Pulmonary artery endothelial cell (primary cell): ENCODE data around the gene NAGLU. TPM values are rescaled to one million over a fixed set of nuclear protein-coding genes. Genes with fewer than 3 reads are reported as not detected.
"Not testable (repeated sequence)": the region's sequence is repeated elsewhere in the genome, so short reads cannot be mapped to it uniquely, and the experiment has no call there.

Source experiments
- DNase-seq: peaks from one replicate; pipeline ENCODE4 v3.0.0-alpha.2; 2011; ENCODE audit warnings: low read depth, low spot score
- total RNA-seq: library from RNA; depleted of rRNA; stranded (reverse); fragments of >200 nt; gene quantifications from 2 replicates; pipeline ENCODE4 v1.2.3, GENCODE V29; 2014

The NAGLU gene
- total RNA-seq, 1 donor from 2014 or later: 30.3 TPM

DNA sequence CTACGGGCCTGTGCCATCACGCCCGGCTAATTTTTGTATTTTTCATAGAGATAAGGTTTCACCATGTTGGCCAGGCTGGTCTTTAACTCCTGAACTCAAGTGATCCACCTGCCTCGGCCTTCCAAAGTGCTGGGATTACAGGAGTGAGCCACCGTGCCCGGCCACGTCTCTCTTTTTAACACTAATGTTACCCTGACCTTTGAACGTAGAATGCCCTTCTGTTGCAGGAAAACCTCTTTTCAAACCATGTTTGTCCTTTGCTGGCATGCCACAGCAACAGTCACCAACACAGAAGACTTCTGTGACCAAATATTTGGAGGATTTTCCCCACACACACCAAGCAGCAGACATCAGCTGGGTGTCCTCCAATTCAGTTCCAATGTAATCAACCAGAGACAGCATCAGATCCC is 8.8 kb downstream of the NAGLU start:
- DNase-seq: no peak

DNA sequence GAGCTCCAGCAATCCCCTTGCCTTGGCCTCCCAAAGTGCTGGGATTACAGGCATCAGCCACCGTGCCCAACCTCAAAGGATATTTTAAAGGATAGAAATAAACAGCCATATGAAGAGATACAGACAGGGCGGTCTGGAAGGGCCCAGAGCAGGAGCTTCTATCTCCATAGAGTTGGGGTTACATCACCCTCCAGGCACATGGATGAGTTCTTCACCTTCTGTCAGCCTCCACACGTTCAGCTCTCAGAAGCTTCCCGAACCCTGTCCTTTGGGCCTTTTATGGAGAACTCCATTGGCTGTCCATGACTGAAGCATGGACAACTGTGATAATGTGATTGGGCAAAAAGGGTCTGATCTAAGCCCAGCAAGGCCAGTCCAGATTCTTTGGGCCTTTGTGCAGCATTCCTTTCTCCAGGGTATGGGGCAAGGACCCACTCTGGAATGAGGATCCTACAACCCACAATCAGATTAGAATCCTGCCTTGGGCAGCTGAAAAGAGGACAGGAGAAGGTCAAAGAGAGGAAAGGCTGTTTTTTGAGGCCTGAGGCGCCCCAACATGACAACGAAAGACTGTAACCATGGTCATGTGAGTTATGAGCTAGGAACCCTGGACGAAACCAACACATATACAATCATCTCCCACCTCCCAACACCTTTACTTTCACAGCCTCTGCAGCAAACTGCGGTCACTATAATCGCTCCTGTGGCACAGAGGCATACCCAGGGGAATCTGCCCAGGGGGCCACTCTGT is 9.9 kb downstream of the NAGLU start:
- not testable (repeated sequence) for DNase-seq

DNA sequence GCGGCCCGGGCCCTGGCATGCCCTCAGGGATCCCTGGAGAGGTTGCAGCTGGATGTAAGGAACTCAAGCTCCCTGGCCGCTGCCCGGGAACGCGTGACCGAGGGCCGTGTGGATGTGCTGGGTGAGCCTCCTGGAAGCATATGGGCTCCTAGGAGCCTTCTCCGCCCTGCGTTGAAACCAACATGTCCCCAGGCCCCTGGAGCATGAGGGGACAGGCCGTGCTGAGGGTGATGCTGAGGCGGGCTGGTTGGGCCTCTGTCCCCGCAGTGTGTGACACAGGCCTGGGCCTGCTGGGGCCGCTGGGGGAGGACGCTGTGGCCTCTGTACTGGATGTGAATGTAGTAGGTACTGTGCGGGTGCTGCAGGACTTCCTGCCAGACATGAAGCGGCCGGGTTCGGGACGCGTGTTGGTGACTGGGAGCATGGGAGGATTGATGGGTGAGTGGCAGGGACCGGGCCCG is 11.0 kb downstream of the NAGLU start:
- no peak for DNase-seq

DNA sequence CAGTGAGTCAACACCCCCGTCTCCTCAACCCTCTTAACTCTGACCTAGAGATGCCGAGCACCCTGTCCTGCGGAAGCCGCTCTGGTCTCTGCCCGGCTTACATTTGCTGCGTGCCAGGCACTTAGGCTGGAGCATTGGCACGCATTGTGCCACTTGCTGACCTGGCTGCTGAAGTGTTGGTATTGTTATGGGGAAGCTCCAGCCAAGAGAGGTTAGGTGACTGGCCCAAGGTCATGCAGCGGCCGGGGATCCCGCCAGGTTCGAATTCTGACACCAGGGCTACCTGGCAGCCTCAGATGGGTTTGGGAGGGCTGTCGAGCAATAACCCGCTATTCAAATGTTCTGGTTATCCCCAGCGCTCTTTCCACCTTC is 11.6 kb downstream of the NAGLU start:
- DNase-seq: no peak

DNA sequence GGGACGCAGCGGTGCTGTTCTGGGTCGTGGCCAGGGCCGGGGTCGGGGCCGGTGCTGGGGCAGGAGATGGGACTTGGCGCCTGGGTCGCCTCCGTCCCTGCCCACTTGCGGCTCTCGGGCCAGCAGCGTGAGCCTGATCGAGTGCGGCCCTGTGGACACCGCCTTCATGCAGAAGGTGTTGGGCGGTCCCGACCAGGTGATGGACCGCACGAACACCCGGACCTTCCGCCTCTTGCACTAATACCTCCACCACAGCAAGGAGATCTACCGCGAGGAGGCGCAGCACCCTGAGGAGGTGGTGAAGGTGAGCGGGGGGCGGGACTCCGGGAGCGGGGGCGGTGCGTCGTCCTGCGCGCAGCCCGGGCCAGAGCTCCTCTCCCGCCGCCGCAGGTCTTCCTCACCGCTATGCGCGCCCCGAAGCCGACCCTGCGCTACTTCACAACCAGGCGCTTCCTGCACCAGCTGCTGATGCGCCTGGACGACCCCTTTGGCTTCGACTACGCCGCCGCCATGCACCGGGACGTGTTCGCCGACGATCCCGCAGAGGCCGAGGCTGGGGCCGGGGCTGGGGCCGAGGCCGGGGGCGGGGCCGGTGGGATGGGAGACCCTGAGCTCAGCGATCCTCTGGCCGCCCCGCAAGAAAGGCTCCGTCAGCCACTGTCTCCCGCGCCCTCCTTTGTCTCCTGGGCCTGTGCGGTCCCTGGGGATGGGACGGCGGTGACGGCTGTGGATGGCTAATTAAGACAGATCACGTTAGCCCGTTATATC is 12.2 kb downstream of the NAGLU start:
- no peak for DNase-seq

DNA sequence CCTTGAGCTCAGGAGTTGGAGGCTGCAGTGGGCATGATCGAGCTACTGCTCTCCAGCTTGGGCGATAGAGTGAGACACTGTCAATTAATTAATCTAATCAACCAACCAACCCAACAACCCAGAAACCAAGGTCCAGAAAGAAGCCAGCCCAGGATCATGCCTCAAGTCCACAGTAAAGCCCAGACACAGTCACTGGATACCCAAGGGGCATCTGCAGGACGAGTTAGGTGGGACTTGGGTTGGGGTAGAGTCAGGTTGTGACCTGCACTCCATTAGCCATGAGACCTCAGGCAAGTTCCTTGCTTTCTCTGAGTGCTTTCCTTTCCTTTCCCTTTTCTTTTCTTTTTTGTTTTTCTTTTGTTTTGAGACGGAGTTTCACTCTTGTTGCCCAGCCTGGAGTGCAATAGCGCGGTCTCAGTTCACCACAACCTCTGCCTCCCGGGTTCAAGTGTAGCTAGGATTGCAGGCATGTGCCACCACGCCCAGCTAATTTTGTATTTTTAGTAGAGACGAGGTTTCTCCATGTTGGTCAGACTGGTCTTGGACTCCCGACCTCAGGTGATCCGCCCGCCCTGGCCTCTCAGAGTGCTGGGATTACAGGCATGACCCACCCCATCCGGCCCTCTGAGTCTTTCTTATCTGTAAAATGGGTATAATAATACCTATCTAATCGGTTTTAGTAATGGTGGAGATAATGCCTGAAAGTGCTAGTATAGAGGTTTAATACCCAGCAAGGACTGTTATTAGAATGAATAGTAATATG is 13.1 kb downstream of the NAGLU start:
- no peak for DNase-seq

DNA sequence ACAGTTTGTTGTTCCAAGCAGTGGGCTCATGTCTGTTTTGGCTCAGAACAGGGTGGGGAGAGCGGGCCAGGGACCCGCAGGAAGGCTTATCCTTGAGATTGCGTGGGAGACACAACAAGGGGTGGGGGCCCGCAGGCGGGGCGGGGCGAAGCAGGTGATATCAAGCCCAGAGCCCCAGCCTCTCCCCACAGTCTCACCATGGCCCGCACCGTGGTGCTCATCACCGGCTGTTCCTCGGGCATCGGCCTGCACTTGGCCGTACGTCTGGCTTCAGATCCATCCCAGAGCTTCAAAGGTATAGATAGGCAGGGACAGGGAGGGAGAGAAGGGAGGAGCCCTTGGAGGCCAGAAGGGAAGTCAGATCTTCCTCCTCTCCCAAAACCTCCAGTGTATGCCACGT is 16.7 kb downstream of the NAGLU start, which contains the start of gene HSD17B1:
Gene HSD17B1 (plus strand): TSS at position 188 of the 400 bp plus-strand sequence. CDS start 11 bp downstream, at position 199.
- not testable (repeated sequence) for DNase-seq

DNA sequence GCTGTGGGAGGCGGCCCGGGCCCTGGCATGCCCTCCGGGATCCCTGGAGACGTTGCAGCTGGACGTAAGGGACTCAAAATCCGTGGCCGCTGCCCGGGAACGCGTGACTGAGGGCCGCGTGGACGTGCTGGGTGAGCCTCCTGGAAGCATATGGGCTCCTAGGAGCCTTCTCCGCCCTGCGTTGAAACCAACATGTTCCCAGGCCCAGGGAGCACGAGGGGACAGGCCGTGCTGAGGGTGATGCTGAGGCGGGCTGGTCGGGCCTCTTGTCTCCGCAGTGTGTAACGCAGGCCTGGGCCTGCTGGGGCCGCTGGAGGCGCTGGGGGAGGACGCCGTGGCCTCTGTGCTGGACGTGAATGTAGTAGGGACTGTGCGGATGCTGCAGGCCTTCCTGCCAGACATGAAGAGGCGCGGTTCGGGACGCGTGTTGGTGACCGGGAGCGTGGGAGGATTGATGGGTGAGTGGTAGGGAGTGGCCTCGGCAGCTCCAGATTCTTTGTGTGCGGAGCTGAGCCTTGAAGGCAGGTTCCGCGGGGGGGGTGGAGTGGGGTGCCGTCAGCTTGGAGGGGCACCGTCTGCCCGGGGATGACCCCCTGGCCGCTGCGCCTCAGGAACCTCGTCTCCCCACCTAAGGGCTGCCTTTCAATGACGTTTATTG is 17.2 kb downstream of the NAGLU start:
- no peak for DNase-seq

DNA sequence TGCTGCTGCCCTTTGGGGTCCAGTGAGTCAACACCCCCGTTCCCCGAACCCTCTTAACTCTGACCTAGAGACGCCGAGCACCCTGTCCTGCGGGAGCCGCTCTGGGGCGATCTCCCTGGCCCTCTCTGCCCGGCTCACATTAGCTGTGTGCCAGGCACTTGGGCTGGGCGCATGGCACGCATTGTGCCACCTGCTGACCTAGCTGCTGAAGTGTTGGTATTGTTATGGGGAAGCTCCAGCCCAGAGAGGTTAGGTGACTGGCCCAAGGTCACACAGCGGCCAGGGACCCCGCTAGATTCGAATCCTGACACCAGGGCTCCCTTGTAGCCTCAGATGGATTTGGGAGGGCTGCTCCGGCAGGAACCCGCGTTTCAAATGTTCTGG is 17.8 kb downstream of the NAGLU start:
- DNase-seq: no peak

DNA sequence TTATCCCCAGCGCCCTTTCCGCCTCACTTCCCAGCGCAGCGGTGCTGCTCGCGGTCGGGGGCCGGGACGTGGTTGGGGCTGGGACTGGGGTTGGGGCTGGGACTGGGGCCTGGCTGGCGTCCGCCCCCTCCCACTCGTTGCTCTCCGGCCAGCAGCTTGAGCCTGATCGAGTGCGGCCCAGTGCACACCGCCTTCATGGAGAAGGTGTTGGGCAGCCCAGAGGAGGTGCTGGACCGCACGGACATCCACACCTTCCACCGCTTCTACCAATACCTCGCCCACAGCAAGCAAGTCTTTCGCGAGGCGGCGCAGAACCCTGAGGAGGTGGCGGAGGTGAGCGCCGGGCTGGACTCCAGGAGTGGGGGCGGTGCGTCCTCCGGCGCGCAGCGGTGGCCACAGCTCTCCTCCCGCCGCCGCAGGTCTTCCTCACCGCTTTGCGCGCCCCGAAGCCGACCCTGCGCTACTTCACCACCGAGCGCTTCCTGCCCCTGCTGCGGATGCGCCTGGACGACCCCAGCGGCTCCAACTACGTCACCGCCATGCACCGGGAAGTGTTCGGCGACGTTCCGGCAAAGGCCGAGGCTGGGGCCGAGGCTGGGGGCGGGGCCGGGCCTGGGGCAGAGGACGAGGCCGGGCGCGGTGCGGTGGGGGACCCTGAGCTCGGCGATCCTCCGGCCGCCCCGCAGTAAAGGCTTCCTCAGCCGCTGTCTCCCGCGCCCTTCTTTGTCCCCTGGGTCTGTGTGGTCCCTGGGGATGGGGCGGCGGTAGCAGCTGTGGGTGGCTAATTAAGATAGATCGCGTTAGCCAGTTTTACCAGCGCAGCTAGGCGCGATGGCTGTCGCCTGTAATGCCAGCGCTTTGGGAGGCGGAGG is 18.4 kb downstream of the NAGLU start:
- DNase-seq: peak; percentile 54

DNA sequence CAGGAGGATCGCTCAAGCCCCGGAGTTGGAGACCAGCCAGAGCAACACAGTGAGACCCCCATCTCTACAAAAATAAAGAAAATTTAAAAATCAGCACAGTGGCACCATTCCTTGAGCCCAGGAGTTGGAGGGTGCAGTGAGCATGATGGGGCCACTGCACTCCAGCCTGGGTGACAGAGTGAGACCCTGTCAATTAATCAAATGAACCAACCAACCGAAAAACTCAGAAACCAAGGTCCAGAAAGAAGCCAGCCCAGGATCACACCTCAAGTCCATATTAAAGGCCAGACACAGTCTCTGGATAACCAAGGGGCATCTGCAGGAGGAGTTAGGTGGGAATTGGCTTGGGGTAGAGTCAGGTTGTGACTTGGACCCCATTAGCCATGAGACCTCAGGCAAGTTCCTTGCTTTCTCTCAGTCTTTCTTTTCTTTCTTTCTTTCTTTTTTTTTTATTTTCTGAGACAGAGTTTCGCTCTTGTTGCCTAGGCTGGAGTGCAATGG is 19.1 kb downstream of the NAGLU start:
- DNase-seq: no peak

DNA sequence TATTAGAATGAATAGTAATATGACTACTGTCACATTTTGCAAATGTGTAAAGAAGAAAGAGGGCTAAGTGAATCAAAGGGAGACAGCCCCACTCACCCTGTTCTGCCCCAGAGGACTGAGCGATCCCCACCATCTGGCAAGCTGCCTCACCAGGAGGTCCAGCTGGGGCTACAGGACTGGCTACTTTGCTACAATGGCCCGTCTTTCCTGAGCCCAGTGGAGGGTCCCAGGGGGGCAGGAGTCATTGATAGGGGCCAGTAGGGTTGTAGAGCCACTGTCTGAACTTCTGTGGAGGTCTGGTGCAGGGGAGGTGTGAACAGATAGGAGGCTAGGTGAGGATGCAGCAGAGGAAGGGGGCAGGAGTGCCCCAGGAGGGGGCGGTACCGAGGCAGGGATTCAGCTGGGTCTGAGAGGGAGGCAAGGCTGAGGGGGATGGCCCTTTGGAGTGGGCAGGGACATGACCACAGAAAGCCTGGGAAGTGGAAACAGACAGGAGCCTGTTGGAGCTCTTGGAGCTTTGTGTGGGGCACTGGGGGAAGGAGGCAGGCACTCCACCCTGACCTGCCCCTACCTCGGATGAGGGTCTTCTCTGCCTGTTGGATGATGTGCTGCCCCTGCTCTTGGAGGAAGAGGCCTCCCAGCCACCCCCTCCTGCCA is 20.0 kb downstream of the NAGLU start:
- not testable (repeated sequence) for DNase-seq

DNA sequence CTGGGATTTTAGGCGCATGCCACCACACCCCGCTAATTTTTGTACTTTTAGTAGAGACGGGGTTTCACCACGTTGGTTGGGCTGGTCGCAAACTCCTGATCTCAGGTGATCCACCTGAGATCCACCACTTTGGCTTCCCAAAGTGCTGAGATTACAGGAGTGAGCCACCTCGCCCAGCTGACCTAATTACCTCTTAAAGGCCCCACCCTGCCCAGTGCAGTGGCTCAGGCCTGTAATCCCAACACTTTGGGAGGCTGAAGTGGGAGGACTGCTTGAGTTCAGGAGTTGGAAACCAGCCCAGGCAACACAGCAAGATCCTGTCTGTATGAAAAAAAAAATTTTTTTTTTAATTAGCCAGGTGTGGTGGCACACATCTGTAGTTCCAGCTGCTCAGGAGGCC is 23.0 kb downstream of the NAGLU start:
- no peak for DNase-seq

DNA sequence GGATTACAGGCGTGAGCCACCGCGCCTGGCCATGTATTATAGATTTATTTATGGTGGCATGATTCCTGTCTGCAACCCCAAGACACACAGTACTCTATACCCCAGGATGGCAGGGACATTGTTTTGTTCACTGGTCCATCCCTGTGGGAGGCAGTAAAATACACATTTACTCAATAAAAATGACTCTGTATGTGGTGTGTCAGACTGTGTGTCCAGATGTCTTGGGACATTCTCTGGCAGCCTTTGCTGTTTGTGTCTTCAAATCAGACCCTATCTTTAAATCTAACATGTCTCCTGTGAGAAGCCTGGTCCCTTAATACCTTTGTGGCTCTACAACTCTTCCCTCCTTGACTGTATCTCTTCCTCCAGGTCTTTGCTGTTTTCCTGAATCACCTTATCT is 24.2 kb downstream of the NAGLU start:
- no peak for DNase-seq

DNA sequence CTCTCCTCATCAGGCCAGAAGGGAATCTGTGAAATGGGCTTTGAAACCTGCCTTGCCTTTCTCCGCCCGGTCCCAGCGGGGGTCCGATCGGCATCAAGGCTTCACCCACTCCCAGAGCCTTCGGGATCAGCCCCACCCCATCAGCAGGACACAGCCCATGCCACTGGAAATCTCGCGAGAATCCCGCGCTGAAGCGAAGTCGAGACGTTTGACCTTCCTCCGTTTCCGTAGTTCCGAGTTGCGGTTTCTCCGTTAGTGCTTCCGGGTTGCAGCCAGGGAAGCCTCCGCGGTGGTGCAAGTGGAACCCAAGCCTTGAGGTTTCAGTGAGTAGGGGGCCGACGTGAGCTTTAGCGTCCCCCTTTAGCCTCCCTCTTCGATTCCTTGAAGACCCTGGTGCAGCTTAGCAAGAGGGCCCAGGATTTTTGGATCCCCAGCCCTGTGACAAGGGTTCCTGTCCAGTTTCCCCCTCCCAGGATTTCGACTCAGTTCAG is 25.9 kb downstream of the NAGLU start, which contains the start of gene COASY:
Gene COASY (plus strand): TSS at position 252 of the 491 bp plus-strand sequence. CDS start 475 bp downstream, outside the sequence.
- DNase-seq: peak; percentile 92

DNA sequence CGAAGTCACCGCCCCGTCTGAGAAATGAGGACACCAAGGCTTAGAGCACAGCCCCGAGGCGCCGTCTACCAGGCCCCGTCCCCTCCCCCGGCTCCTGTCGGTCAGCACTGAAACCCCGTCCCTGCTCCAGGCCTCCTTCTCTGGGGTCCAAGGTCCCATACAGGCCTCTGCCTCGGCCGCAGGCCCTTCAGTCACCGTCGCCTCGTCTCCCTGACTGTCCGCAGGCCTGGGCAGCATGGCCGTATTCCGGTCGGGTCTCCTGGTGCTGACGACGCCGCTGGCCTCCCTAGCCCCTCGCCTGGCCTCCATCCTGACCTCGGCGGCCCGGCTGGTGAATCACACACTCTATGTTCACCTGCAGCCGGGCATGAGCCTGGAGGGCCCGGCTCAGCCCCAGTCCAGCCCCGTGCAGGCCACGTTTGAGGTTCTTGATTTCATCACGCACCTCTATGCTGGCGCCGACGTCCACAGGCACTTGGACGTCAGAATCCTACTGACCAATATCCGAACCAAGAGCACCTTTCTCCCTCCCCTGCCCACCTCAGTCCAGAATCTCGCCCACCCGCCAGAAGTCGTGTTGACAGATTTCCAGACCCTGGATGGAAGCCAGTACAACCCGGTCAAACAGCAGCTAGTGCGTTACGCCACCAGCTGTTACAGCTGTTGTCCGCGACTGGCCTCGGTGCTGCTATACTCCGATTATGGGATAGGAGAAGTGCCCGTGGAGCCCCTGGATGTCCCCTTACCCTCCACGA is 26.5 kb downstream of the NAGLU start:
- no peak for DNase-seq

DNA sequence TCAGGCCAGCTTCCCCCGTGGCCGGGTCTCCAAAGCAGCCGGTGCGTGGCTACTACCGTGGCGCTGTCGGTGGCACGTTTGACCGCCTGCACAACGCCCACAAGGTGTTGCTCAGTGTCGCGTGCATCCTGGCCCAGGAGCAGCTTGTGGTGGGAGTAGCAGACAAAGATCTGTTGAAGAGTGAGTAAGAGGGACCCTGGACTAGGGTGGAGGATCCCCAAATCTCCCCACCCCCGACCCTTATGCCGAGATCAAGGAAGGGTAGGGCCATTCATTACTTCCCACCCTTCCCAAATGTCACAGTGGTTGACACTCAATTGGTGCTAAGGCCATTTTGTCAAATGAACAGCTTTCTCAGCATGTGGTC is 27.1 kb downstream of the NAGLU start:
- no peak for DNase-seq

DNA sequence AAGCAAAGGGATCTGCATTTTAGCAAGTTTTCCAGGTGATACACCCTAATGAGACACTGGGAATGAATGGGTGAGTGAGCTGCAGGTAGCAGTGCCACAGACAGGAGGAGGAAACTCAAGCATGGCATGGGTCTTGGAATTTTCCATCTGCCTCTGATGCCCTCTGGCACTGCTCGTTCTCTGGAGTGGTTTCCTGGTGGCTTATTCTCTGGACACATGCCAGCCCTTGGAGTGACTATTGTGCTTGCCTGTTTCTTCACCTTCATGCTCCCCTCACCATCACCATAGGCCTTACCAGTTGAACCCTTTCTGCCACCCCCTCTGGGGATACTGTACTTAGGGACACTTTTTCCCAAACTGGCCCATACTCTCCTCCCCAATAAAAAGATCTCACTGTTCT is 27.5 kb downstream of the NAGLU start:
- no peak for DNase-seq

DNA sequence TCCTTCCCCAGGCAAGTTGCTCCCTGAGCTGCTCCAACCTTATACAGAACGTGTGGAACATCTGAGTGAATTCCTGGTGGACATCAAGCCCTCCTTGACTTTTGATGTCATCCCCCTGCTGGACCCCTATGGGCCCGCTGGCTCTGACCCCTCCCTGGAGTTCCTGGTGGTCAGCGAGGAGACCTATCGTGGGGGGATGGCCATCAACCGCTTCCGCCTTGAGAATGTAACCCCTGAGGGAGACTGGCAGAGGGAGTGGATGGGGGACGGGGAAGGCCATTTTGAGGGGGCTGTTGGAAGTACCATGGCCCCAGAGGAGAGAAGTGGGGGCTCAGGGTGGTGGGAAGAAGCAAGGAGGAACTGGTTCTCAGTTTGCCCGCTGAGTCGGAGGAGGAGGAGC is 27.9 kb downstream of the NAGLU start:
- DNase-seq: no peak
